HG03097 (cell line): ENCODE measurements around the gene DNAAF6.
"Not testable (repeated sequence)": the region's sequence is repeated elsewhere in the genome, so short reads cannot be mapped to it uniquely, and the experiment has no call there.

Experiments used
- ATAC-seq: cut with Tn5 transposase; IDR thresholded peaks from one replicate; pipeline ENCODE4 v1.9.1; 2021; ENCODE audit not compliant: unreplicated experiment, low FRiP score

The DNAAF6 gene

DNA sequence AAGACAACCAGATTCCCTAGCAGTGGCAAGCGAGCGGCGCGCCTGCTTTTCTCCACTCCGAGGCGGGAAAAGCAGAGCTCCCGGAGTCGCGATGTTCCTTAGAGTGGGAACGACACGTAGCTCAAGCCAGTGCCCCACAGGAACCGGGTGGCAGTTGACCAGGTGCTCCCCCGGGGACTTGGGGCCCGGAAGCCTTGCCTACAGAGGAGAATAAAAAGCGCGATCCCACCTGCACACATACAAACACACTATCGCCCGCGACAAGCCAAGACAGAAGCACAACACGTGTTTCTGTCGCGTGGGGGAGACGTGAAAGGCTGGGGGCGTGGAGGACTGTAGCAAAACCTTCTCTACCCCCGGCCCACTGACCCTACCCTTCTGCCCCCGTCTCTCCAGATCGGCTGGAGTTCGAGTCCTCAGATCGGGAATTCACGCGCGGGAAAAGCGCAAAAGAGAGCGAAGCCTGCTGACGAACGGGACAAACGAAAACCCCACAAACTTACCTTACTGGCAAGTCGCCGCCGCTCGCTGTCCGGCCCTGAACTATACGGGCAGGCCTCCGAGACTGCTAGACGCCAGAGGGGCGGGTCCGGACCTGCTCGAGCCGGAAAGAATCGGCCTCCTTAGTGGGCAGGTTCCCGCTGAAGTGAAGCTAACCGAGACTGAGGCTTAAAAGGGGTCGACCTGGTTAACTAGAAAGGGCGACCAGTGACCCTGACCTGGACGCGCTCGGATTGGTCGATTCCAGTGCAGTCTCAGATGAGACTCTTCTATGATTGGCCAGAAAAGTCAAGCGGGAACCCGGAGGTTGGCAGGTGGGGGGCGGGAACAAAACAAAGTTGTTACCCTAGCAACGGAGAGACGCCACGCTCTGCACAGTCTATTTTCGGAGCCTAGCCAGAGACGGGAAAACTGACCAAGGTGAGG, at the start of gene DNAAF6, which contains the start of gene NUP62CL:
DNAAF6 (plus strand) TSS at position 842 of the 927 bp plus-strand sequence. CDS start 6,265 bp downstream, outside the sequence.
NUP62CL (minus strand) TSS at position 664 of the 927 bp plus-strand sequence. CDS start 31,287 bp downstream, outside the sequence.
- ATAC-seq, result peak; percentile 76

DNA sequence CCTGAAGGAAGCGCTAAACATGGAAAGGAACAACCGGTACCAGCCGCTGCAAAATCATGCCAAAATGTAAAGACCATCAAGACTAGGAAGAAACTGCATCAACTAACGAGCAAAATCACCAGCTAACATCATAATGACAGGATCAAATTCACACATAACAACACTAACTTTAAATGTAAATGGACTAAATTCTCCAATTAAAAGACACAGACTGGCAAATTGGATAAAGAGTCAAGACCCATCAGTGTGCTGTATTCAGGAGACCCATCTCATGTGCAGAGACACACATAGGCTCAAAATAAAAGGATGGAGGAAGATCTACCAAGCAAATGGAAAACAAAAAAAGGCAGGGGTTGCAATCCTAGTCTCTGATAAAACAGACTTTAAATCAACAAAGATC, 48.8 kb upstream of the DNAAF6 start:
- ATAC-seq, result not testable (repeated sequence)

DNA sequence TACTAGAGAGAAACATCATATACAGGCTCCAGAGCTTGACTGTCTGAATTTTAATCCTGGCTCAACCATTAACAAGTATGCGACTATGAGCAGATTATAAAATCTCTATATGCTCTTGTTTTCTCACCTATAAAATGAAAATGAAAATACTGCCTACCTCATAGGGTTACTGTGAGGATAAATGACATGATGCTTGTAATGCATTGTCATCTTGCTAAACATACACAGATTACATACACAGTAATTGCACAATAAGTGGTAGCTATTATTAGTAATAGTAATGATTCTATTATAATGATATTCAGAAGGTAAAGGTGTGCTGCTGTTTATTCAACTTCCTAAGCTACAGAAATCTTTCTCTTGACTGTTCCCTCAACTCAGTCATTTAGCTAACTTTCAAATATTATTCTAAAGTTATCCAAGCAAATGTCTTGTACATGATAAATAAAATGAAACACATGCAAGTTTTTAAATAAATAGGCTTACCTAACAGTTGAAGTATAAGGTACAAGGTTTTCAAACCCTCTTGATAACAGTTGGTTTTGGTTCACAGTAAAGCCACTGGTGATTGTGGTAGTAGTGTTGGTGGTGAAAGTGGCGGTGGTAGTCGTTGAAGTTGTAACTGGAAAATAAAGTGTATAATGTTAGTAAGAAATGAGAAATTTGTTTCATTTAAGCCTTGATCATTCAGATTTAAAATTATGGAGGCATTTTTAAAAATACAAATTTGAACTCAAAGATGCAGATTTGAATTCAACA, 39.1 kb upstream of the DNAAF6 start:
- ATAC-seq, result no peak

DNA sequence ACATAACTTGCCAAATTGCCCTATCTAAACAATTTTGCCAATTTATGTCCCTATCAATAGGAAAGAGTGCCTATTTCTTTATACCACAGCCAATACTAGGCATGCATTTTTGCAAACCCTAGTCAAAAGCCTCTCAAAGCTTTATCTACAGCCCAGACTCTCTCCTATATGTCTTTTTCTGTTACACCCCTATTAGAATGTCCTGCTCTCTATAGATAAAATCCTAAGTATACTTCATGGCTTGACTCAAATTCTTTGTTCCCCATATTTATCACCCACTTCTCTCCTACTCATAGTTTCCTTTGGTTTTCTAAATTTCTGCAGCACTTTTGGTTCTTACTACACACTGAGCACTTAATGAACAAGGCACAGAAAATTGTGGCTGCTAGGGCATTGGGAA, 38.2 kb upstream of the DNAAF6 start:
- ATAC-seq, result no peak

DNA sequence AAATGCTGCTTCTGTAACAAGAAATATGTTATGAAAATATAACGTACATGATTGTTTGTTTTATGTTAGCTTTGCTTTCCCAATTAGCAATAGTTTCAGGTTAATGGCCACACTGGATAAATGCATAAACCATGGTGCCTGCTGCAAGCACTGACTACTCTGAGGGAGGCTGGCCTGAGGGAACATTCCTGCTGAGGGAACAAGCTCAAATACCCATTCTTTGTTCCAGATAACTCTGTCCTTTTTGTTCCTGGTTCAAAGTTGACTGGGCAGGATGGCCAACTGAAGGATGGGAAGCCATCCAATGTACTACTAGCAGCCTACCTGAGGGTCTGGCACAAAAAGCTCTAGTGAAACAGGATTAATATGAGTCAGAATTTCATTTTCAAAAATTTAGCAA, 37.7 kb upstream of the DNAAF6 start:
- no peak for ATAC-seq

DNA sequence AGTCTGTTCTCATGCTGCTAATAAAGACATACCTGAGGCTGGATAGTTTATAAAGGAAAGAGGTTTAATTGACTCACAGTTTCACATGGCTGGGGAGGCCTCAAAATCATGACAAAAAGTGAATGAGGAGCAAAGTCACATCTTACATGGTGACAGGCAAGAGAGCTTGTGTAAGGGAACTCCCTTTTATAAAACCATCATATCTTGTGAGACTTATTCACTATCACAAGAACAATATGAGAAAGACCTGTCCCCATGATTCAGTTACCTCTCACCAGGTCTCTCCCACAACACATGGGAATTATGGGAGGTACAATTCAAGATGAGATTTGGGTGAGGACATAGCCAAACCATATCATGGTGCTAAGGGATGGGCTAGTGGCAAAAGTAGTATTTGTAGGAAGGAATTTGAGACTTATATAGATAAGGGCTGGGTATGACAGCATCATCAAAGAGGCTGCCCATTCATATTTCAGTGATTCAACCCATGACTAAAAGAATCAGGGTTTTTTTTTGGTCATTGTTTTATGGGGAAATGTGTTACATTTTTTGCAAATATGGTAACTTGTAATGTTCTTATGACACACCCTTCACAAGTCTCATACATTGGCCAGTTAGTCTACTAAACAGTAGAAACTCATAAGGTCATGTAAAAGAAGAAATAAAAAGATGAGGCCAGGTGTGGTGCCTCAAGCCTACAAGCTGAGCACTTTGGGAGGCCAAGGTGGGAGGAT, 34.9 kb upstream of the DNAAF6 start:
- no peak for ATAC-seq

DNA sequence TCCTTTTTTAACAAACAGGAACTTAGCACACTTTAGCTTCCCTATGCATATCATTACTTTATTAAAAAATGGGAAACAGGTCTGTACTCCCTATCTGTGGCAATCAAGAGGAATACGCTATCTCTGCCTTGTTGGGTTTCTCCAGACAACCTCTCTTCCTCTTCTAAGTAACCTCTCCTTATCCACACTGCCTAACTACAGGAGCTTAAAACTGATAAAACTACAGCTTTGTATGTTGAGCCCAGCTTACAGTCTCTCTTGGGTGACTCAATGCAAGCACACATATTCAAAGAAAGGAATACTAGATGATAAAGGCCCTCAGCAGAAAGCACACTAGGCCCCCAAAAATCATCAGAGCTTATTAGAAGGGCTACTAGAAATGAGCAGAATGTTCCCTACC, 9.1 kb upstream of the DNAAF6 start:
- no peak for ATAC-seq

DNA sequence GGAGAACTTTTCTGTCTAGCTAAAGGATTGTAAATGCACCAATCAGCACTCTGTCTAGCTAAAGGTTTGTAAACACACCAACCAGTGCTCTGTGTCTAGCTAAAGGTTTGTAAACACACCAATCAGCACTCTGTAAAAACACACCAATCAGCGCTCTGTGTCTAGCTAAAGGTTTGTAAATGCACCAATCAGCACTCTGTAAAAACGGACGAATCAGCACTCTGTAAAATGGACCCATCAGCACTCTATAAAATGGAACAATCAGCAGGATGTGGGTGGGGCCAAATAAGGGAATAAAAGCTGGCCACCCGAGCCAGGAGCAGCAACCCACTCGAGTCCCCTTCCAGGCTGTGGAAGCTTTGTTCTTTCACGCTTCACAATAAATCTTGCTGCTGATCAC, 8.3 kb upstream of the DNAAF6 start:
- ATAC-seq, result not testable (repeated sequence)

DNA sequence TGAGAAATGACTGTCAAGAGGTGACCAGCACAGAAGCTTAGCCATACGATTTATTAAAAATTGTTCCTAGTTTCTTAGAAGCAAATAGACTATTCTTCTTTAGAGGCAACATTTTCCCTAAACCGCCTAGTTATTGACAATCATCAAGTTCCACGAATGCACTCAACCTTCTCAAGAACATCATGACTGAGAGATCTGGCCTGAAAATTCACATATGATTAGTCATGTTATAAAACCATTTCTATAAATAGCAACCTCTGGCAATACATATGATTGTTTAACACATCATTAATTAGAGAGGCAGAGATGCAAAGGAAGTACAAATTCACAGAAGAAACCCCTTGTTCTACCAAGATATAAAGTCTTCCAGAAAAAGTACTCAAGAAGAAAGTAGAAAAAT, 6.9 kb upstream of the DNAAF6 start:
- no peak for ATAC-seq

DNA sequence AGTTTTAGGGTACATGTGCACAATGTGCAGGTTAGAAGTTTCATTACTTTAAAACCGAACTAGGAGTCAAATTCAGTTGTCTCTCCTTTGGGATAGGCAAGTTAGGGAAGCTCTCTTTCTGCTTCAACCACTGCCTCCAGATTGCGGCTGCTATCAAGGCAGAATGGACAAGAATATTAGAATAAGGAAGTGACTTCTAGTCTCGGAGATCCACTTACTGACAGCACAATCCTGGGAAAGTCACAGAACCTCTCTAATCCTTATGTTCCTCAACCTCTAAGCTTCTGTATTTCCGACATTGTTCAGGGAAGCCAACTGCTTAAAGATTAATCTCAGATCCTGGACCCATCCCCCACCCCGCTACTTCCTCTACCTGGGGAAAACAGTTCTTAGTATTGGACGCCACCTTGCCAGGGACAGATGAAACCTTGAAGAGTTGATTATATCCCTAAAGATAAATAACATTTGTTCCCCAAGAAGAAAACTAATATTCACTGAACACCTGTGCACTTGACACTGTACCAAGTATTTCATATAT, 2.3 kb upstream of the DNAAF6 start:
- ATAC-seq, result no peak

DNA sequence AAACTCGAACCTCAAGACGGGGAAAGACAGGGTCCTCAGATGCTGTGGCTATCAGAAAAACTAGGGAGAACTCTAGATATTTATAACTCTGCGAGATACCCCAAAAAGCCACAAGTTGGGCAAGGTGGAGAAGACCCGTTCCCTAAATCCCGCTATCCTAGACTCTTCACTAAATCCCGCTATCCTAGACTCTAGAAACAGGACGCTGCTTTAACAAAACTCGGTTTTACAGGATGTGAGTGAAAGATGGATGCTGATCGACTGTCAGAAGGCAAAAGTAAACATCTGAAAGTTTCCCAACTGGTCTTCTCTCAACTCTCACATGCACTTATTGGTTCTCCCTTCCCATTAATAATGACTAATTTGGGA, 270 bp downstream of the DNAAF6 start:
- ATAC-seq, result no peak

DNA sequence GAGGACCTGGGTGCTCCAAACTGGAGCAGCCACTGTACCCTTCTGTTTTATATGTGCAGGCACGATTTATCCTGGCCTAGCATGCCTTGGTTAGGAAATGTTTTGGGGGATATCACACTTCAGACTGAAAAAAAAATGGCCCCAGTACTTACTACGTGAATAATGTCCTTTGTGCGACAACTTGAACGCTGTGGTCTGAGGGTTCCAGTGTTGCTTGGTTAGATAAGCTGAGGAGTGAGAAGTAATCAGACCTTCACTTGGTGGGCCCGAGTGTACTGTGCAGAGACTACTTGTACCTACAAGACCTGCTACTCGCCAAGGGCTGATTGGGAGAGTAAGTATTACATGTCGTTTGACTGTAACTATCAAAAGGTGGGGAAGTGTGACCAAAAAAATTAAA, 678 bp downstream of the DNAAF6 start:
- no peak for ATAC-seq

DNA sequence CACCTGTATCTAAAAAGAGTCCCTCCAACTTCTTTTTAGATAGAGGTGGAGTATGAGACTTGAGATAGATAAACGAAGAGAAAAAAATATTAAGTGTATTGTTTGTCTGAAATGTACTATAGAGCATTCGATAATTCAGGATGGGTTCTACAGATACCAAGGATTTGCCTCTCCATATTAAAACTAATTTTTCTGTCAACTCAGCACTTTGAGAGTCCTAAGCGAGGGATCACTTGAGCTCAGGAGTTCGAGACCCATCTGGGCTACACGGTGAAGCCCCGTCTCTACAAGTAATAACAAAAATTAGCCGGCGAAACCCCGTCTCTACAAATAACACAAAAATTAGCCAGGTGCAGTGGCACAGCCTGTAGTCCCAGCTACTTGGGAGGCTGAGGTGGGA, 1.5 kb downstream of the DNAAF6 start:
- no peak for ATAC-seq

DNA sequence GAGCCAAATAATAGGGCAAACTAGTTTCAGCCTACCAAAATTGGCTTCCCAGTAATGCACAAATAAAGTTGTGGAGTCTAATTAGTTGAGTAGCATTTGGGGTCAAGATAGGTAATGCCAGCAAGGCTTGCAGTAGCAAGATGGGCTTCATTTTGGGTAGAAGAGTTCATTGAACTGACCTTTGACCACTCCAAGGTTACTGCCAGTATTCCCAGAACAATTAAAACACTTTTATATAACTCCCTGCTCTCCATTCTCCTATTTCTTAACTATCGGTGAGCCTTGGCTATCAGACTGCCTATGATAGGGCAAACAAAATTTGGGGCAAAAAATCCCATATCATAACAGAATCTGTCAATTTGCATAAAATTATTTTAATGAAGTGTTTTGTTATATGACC, 7.1 kb downstream of the DNAAF6 start:
- no peak for ATAC-seq

DNA sequence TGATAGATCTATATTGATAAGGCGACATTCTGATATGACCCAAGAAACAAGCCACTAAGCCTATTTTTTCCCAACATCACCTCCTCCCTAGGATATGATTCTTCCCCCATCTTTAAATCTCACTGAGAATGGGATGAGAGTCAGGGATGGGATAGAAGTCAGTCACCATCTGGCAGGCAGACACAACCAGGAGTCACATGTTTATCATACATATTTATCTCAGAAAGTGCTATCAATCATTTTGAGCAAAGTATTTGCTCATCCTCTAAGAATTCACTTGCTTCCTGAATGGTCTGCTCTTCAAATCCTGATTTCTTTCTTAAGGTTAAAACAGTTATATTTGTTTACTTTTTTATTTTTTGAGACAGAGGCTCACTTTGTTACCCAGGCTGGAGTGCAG, 20.3 kb downstream of the DNAAF6 start:
- no peak for ATAC-seq

DNA sequence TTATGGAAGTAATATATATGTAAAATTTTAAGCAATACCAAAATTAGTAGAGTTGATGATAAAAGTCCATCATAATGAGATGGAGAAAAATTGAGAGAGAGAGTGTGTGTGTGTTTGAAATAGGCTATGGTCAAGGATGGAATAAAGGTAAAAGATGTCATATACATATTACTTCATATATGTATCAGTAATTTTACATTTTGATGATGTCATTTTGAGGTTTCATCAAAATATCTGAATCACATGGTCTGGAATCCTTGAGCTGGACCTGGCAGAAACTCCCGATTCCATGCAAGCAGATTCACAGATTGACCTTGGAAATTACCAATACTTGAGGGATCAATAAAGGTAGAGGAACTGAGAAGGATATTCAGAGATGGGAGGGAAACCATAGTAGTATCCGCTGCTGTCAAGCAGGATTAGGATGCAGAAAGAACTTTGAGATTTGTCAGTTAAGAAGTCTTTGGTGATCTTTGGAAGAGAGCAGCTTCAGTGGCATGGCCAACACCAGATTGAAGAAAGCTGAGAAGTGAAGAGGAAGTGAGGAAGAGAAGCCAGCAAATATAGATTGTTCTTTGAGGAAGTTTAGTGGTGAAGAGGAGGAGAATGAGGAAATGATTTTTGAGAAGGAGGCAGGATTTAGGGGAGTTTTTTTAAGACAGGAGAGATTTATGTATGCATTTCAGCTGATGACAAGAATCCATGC, 21.5 kb downstream of the DNAAF6 start:
- ATAC-seq, result no peak

DNA sequence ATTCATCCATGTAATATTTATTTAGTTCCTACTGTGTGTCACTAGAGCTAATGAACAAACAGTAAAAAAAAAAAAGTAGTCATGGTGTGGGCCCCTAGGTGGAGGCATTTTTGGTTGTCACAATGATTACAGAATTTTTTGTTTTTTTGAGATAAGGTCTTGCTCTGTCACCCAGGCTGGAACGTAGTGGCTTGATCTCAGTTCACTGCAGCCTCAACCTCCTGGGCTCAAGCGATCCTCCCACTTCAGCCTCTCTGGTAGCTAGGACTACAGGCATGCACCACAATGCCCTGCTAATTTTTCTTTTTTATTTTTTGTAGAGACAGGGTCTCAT, 22.0 kb downstream of the DNAAF6 start:
- ATAC-seq, result no peak

DNA sequence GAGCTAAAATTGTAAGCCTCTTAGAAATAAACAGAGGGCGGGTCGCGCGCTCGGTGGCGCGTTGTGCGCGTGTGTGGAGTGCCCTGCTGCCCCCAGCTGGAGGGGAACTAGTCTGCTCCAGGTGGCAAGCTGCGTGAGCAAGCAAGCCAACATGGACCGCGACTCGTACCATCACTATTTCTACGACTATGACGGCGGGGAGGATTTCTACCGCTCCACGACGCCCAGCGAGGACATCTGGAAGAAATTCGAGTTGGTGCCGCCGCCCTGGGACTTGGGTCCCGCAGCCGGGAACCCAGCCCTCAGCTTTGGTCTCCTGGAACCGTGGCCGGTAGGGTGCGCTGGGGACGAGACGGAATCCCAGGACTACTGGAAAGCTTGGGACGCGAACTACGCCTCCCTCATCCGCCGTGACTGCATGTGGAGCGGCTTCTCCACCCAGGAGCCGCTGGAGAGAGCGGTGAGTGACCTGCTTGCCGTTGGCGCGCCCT, 66.1 kb downstream of the DNAAF6 start:
- ATAC-seq, result no peak

DNA sequence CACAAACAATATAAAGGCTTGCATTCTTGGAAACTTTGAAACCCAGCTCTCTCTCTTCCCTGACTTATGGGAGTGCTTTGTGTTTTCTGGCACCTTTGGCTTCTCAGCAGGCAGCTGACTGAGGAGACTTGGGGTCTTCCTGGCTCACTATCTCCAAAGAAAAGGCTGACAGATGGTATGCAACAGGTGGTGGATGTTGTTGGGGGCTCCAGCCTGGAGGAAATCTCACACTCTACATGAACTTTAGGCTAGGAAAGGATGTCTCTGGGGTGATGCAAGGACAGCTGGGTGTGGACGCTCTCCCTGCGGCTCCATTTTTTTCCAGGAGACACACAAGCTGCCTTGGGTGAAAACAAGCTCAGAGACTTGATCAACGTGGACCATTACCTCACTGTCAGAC, 67.4 kb downstream of the DNAAF6 start:
- no peak for ATAC-seq

DNA sequence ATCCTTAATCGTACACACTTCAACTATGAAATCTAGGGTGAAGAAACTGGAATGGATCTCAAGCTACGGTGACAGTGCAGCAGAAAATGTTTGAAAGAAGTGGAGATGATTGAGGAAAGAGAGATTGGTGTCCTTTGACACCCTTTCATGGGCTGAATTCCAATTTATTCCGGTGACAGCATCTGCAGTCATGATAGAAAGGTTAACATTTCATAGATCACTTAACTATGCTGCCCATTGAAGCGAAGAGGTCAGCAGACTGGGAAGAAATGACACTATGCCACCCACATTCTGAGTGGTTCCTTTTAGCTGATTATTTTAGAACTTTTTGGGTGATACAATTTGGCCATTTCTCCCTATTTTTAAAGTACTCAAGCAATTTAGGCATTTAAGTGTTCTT, 82.3 kb downstream of the DNAAF6 start:
- ATAC-seq, result no peak
